Pancreas (tissue), 10 donors: ENCODE measurements around the gene HEBP2. TPM values are rescaled to one million over a fixed set of nuclear protein-coding genes. Genes with fewer than 3 reads are reported as not detected.

ENCODE experiments used
- ATAC-seq, 4 donors: fragments of 200-7000 bp; cut with Tn5 transposase; one replicate each; pipeline versions ENCODE4 v1.8.0 to v1.9.1; 2020; ENCODE audit warnings: mild to moderate bottlenecking in 4 of 4, moderate library complexity in 4 of 4
- DNase-seq, 6 donors: peaks; one replicate each; pipeline ENCODE4 v3.0.0-alpha.2; 2020
- FAIRE-seq: peaks from 2 replicates; lab custom pipeline; 2012; peaks lifted over from hg19 to GRCh38; lab: Jason Lieb, UNC
- H3K27ac ChIP-seq, 4 donors: fragments of 200-600 bp; sonication (generic); 1 replicate in 3 of 4; 2 replicates in 1 of 4; pipeline versions ENCODE4 v1.5.0 to v1.8.0; 2020
- H3K27me3 ChIP-seq, 4 donors: fragments of 200-600 bp; one replicate each; pipeline ENCODE4 v1.8.0; 2021
- H3K36me3 ChIP-seq, 3 donors: fragments of 200-600 bp; sonication (generic) in 1 of 3; one replicate each; pipeline versions ENCODE4 v1.5.0 to v1.8.0; 2020 to 2021
- H3K4me1 ChIP-seq, 3 donors: fragments of 200-600 bp; one replicate each; pipeline ENCODE4 v1.8.0; 2021
- H3K4me3 ChIP-seq, 4 donors: fragments of 200-600 bp; sonication (generic) in 2 of 4; one replicate each; pipeline versions ENCODE4 v1.5.0 to v1.8.0; 2020 to 2021
- H3K9me3 ChIP-seq, 4 donors: fragments of 200-600 bp; one replicate each; pipeline ENCODE4 v1.8.0; 2021
- WGBS, 2 donors: extraction: QIAGEN DNeasy Blood & Tissue Kit; methylation state at CpG; one replicate each; pipeline ENCODE4 v1.1.7; 2013; 5-methylcytosine and 5-hydroxymethylcytosine counted together
- intact Hi-C, 3 donors: fragments of 100-400 bp; cut with DNase I; formaldehyde crosslinking; loops; one replicate each; pipeline versions ENCODE4 v1.11.1 to v1.14.2; 2022
- polyA plus RNA-seq, 2 donors: library from polyadenylated mRNA; stranded (reverse); fragments of 200-250 nt; gene quantifications; one replicate each; pipeline ENCODE4 v1.2.3, GENCODE V29; 2013
- total RNA-seq, 6 donors: library from RNA; stranded (reverse); fragmentation: NEBNext Ultra II Directional in 4 of 6; extraction: Animal tissue kit (Norgen Biotek cat#: 25700) in 4 of 6; gene quantifications; one replicate each; pipeline versions ENCODE4 v1.2.1 to v1.2.4, GENCODE V29; 2021 to 2023
- TF ChIP-seq, protein P1 (sequence below), 4 donors: fragments of 200-600 bp; sonication (generic) in 3 of 4; IDR thresholded peaks; one replicate each; pipeline versions ENCODE4 v1.5.0 to v1.8.0; 2021; ENCODE audit warnings: antibody characterized with exemption in 4 of 4
- donor health status: healthy with polysubstance abuse.
- donor health status: DM: no; HTN: no; CAD: no; lungs with moderate emphysema.
- donor health status: DM: no; HTN: no; CAD: no.
- donor health status: control.
- donor health status: control.
- donor health status: Bipolar disorder and iron deficiency.
- donor health status: DM: yes; HTN: yes; CAD: no.
- donor health status: DM: no; HTN: no; CAD: no.
- donor health status: DM: no; HTN: no; CAD: no.
- donor health status: DM: yes; HTN: yes; CAD: no.

Gene HEBP2
- total and polyA plus RNA-seq, 8 donors = 10.7 to 34.0 (median 28.5) TPM

DNA sequence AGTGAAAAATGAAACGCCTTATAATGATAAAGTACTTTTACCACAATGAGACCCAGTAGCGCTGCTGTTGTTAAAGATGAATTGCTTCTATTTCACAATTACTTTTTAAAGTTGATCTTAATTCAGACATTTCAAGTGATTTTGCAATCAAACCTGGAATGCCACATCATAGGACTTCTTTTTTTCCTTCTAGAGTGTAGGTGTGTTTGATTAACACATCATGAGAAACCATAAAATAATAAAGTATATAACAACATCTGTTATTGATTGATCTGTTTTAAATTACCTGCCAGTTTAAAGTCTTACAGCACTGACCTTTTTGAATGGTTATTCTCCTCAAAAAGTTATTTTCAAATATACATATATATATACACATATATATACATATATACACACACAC lies 38.6 kb downstream of the HEBP2 start:
- no peak for DNase-seq
- Histone ChIP-seq H3K4me3 (no peak overlapping the region), H3K27me3 (no peaks in the 10 kb centered on the region), H3K36me3 (no peaks in the 10 kb centered on the region), H3K4me1 (peaks cover 0 to 3% (median 0%) of the 10 kb centered on the region in 3 donors), H3K27ac (no peak overlapping the region), H3K9me3 (no peaks in the 10 kb centered on the region)
- TF ChIP-seq, protein P1, sequence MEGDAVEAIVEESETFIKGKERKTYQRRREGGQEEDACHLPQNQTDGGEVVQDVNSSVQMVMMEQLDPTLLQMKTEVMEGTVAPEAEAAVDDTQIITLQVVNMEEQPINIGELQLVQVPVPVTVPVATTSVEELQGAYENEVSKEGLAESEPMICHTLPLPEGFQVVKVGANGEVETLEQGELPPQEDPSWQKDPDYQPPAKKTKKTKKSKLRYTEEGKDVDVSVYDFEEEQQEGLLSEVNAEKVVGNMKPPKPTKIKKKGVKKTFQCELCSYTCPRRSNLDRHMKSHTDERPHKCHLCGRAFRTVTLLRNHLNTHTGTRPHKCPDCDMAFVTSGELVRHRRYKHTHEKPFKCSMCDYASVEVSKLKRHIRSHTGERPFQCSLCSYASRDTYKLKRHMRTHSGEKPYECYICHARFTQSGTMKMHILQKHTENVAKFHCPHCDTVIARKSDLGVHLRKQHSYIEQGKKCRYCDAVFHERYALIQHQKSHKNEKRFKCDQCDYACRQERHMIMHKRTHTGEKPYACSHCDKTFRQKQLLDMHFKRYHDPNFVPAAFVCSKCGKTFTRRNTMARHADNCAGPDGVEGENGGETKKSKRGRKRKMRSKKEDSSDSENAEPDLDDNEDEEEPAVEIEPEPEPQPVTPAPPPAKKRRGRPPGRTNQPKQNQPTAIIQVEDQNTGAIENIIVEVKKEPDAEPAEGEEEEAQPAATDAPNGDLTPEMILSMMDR (IDR thresholded peaks at IDR 0.05) = no peak
- intact Hi-C loops = no loop called here
- 70 to 73% methylated on average over 2 of the region's 2 CpGs for WGBS, 2 donors
- peak; percentile 5 for FAIRE-seq
- no peak for ATAC-seq

DNA sequence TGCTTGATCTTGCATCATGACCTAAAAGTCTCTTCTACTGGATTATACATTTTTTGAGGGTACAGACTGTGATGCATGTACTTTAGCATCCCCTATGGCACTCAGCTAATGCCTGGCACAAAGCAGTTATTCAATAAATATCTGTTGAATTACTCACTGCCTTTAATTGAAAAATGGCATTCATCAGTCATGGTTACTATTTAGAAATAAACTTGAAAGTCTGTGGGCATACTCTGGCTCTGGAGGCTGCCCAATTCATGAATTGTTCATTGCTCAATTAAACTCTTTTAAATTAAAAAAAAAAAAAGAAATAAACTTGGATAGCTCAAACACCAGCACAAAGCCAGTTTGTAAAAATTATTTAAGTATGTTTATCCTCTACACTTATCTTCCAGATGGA lies 40.0 kb downstream of the HEBP2 start:
- H3K27ac ChIP-seq = no peak overlapping the region
- ATAC-seq = no peak
- H3K27me3 ChIP-seq = no peaks in the 10 kb centered on the region
- no peaks in the 10 kb centered on the region for H3K36me3 ChIP-seq
- TF ChIP-seq, protein P1 (IDR thresholded peaks at IDR 0.05) = no peak
- intact Hi-C loops = no loop called here
- H3K4me1 ChIP-seq = peaks cover 0 to 3% (median 0%) of the 10 kb centered on the region in 3 donors
- no peak overlapping the region for H3K4me3 ChIP-seq
- no peak for DNase-seq
- no peak for FAIRE-seq
- no peaks in the 10 kb centered on the region for H3K9me3 ChIP-seq

DNA sequence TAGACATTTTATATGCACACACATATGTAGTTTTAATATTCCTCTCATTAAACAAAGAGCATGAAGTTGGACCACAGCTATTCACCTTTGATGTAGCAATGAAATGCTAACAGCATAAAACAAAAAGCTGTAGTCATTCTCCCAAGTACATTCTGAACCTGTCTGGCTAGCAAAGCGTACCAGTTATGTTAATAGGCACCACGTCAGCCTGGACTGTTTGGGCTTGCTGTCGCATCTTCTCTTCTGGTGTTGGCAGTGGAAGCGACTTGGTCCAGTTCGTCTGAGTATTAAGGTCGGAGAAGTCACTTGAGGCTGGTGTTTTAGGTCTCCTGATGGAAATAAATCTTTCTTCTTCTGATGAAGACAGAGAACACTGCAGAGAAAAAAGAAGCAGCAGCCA lies 42.8 kb downstream of the HEBP2 start:
- TF ChIP-seq, protein P1 (IDR thresholded peaks at IDR 0.05) = no peak
- Histone ChIP-seq H3K36me3 (no peaks in the 10 kb centered on the region), H3K9me3 (no peaks in the 10 kb centered on the region), H3K27me3 (no peaks in the 10 kb centered on the region), H3K4me1 (peaks cover 0 to 3% (median 0%) of the 10 kb centered on the region in 3 donors), H3K4me3 (no peak overlapping the region), H3K27ac (no peak overlapping the region)
- no peak for DNase-seq
- intact Hi-C loops = no loop called here
- WGBS, 2 donors = 90 to 91% methylated on average over 6 of the region's 6 CpGs
- no peak for FAIRE-seq
- ATAC-seq = no peak

DNA sequence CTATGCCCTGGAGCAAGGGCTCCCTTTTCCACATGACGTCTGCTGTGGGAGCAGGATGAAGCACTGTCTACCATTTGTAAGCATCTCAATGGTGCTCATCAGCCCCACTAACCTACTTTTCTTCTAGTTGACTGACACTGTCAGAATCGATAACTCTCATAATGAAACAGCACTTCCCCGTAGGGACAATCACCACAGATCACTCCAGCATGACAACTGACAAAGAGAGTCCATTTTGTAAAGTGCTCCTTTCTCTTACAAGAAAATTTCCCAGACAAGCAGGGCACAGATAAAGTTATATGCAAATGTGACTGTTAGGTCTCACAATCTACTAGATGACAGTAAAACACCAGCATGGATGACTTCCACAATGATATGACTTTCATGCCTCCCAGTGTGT lies 46.4 kb downstream of the HEBP2 start:
- H3K4me1 ChIP-seq = no peaks in the 10 kb centered on the region
- DNase-seq (no peak), FAIRE-seq (no peak), ATAC-seq (no peak)
- no peak overlapping the region for H3K4me3 ChIP-seq
- H3K27ac ChIP-seq = no peak overlapping the region
- TF ChIP-seq, protein P1 (IDR thresholded peaks at IDR 0.05) = no peak
- H3K9me3 ChIP-seq = no peaks in the 10 kb centered on the region
- H3K27me3 ChIP-seq = no peaks in the 10 kb centered on the region
- H3K36me3 ChIP-seq = no peaks in the 10 kb centered on the region
- intact Hi-C loops = no loop called here
- WGBS, 2 donors = 77 to 86% methylated on average over 3 of the region's 3 CpGs

DNA sequence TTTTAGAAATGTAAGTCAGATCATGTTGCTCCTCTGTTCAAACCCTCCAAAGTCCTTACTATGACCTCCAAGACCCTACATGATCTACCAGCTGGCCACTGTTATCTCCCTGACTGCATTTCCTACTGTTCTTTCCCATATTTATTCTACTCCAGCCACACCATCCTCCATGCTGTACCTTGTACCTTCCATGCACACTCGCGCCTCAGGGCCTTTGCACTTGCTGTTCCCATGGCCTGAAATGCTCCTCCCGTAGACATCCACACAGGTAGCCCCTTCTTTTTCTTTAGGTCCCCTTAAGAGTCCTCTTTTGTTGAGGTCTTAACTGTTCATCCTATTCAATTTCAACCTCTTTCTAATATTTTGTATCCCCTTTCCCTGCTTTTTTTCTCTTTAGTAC lies 47.0 kb downstream of the HEBP2 start:
- no peaks in the 10 kb centered on the region for H3K36me3 ChIP-seq

More for the DNA sequence above, 47.0 kb downstream of the HEBP2 start:
- H3K27me3 ChIP-seq = no peaks in the 10 kb centered on the region
- DNase-seq = no peak
- H3K9me3 ChIP-seq = no peaks in the 10 kb centered on the region
- no peak overlapping the region for H3K4me3 ChIP-seq
- TF ChIP-seq, protein P1 (IDR thresholded peaks at IDR 0.05) = no peak
- intact Hi-C loops = no loop called here
- H3K27ac ChIP-seq = no peak overlapping the region
- ATAC-seq = no peak
- no peak for FAIRE-seq
- 97 to 100% methylated on average over 3 of the region's 3 CpGs for WGBS, 2 donors
- H3K4me1 ChIP-seq = peaks cover 0 to 4% (median under 1%) of the 10 kb centered on the region in 3 donors
